Activated CD8-positive, alpha-beta T cell treated with anti-CD3 and anti-CD28 coated beads for 36 hours (primary cell): Measurements from ENCODE around the gene HOXC9. TPM values are rescaled to one million over a fixed set of nuclear protein-coding genes. Genes with fewer than 3 reads are reported as not detected.

Experiments
- ATAC-seq: fragments of 200-7000 bp; cut with Tn5 transposase; one replicate; pipeline ENCODE4 v1.10.0; 2021; ENCODE audit warnings: mild to moderate bottlenecking, moderate library complexity
- CTCF ChIA-PET: fragments of 350-600 bp; sonication (Branson Sonifier 250); formaldehyde crosslinking; loops from one replicate; lab custom pipeline; 2021; ENCODE audit warnings: antibody characterized with exemption; lab: Charles Lee
- POLR2A ChIA-PET: fragments of 350-600 bp; sonication (Branson Sonifier 250); formaldehyde crosslinking; loops from one replicate; lab custom pipeline; 2021; ENCODE audit warnings: antibody characterized with exemption; lab: Charles Lee
- DNase-seq: peaks from one replicate; pipeline ENCODE4 v3.0.0-alpha.2; 2020
- H3K27ac Mint-ChIP-seq: one replicate; pipeline ENCODE4 v1.8.0; 2021; ENCODE audit warnings: mild to moderate bottlenecking, mixed read lengths
- H3K27me3 Mint-ChIP-seq: one replicate; pipeline ENCODE4 v1.8.0; 2021; ENCODE audit warnings: mixed read lengths
- H3K36me3 Mint-ChIP-seq: one replicate; pipeline ENCODE4 v1.8.0; 2021; ENCODE audit warnings: low read depth, mixed read lengths
- H3K4me1 Mint-ChIP-seq: one replicate; pipeline ENCODE4 v1.8.0; 2021; ENCODE audit warnings: low read depth, mixed read lengths
- H3K4me3 Mint-ChIP-seq: one replicate; pipeline ENCODE4 v1.8.0; 2021; ENCODE audit warnings: mild to moderate bottlenecking, moderate library complexity, mixed read lengths
- H3K9me3 Mint-ChIP-seq: one replicate; pipeline ENCODE4 v1.8.0; 2021; ENCODE audit warnings: mixed read lengths
- CTCF ChIP-seq: fragments of 200-600 bp; IDR thresholded peaks from one replicate; pipeline ENCODE4 v1.8.0; 2022; ENCODE audit warnings: antibody characterized with exemption, mild to moderate bottlenecking
- intact Hi-C: fragments of 100-400 bp; cut with micrococcal nuclease; formaldehyde crosslinking; loops from one replicate; pipeline ENCODE4 v1.10.0; 2022
- total RNA-seq, 2 experiments: library from RNA; stranded (reverse); gene quantifications; one replicate each; pipeline ENCODE4 v1.2.3, GENCODE V29; 2021

Gene HOXC9
- total RNA-seq, 2 experiments from 2014 or later = not detected

GRCh38 chr12:53952335-53952694, 47.6 kb upstream of the HOXC9 start:
- no peaks in the 10 kb centered on the region for H3K9me3 Mint-ChIP-seq

GRCh38 chr12:53952871-53953734, 46.9 kb upstream of the HOXC9 start:
- Mint-ChIP-seq H3K4me1 (peaks cover 17% of the 10 kb centered on the region), H3K27me3 (peaks cover 93% of the 10 kb centered on the region), H3K36me3 (no peaks in the 10 kb centered on the region), H3K4me3 (no peak overlapping the region), H3K27ac (no peak overlapping the region), H3K9me3 (no peaks in the 10 kb centered on the region)
- no peak for TF ChIP-seq CTCF
- ChIA-PET CTCF (interaction anchor here (0.7 to 2.3 kb wide), 7 partner anchors 32 to 255 kb away, joined by 3 to 10 read pairs (median 3); partner anchors contain the start of genes HOXC10 and HOXC5), POLR2A (interaction anchor here (0.8 to 2.0 kb wide), 3 partner anchors 32 to 56 kb away, joined by 3 to 6 read pairs (median 4); partner anchors contain the start of genes HOXC10 and HOXC8)
- ATAC-seq = no peak
- no peak for DNase-seq
- intact Hi-C loops = no loop called here

More at GRCh38 chr12:53952335-53952694, 47.6 kb upstream of the HOXC9 start:
- no peak for TF ChIP-seq CTCF
- no peak overlapping the region for H3K4me3 Mint-ChIP-seq
- H3K4me1 Mint-ChIP-seq = peaks cover 17% of the 10 kb centered on the region
- ChIA-PET CTCF (interaction anchor here (1.0 to 2.3 kb wide), 6 partner anchors 16 to 256 kb away, joined by 3 to 10 read pairs (median 4); partner anchors contain the start of gene HOXC5), POLR2A (interaction anchor here (0.8 to 1.0 kb wide), 3 partner anchors 10 to 40 kb away, joined by 3 read pairs; no protein-coding TSS in a partner anchor)
- intact Hi-C loops = no loop called here
- DNase-seq (no peak), ATAC-seq (no peak)
- H3K27ac Mint-ChIP-seq = no peak overlapping the region
- H3K36me3 Mint-ChIP-seq = no peaks in the 10 kb centered on the region
- peaks cover 94% of the 10 kb centered on the region for H3K27me3 Mint-ChIP-seq

- intact Hi-C loops = no loop called here
- H3K27ac Mint-ChIP-seq = no peak overlapping the region
- peaks cover 93% of the 10 kb centered on the region for H3K27me3 Mint-ChIP-seq
- H3K36me3 Mint-ChIP-seq = no peaks in the 10 kb centered on the region
- ChIA-PET POLR2A (interaction anchor here (0.8 to 2.0 kb wide), 4 partner anchors 14 to 236 kb away, joined by 3 to 6 read pairs (median 4); partner anchors contain the start of genes HOXC10 and HOXC8), CTCF (interaction anchor here (0.7 to 2.3 kb wide), 4 partner anchors 31 to 207 kb away, joined by 3 to 10 read pairs (median 3); partner anchors contain the start of gene HOXC10)
- no peaks in the 10 kb centered on the region for H3K9me3 Mint-ChIP-seq
- H3K4me3 Mint-ChIP-seq = no peak overlapping the region
- DNase-seq (no peak), ATAC-seq (no peak)
- peaks cover 17% of the 10 kb centered on the region for H3K4me1 Mint-ChIP-seq
- TF ChIP-seq CTCF = no peak
These were observed 45.9 kb upstream of the HOXC9 start for GRCh38 chr12:53953831-53954693.

- H3K27ac Mint-ChIP-seq = no peak within 1 kb of the TSS
- no peak for TF ChIP-seq CTCF
- CTCF ChIA-PET = interaction anchor here (1.0 kb wide), 1 partner anchor 31 kb away, joined by 3 read pairs; the partner anchor contains the start of gene HOXC10
- peaks cover 93% of the 10 kb centered on the region for H3K27me3 Mint-ChIP-seq
- intact Hi-C loops = loop anchor here (5.0 kb wide), 1 partner anchor 38 kb away; no protein-coding TSS in a partner anchor
- POLR2A ChIA-PET = interaction anchor here (1.1 to 2.0 kb wide), 3 partner anchors 14 to 54 kb away, joined by 3 to 6 read pairs (median 4); partner anchors contain the start of genes HOXC10 and HOXC8
- H3K9me3 Mint-ChIP-seq = no peaks in the 10 kb centered on the region
- no peak within 1 kb of the TSS for H3K4me3 Mint-ChIP-seq
- H3K36me3 Mint-ChIP-seq = no peaks in the 10 kb centered on the region
- ATAC-seq = no peak
- H3K4me1 Mint-ChIP-seq = peaks cover 17% of the 10 kb centered on the region
- no peak for DNase-seq
These were observed 45.3 kb upstream of the HOXC9 start, which contains the start of gene HOXC12 for GRCh38 chr12:53954694-53955035. HOXC12 (plus strand) TSS chr12:53954903; CDS start chr12:53954930, 27 bp downstream.
